IPS-20b (cell line): Measurements from ENCODE around the gene FAM240A.

Source experiments
- H3K27ac ChIP-seq: one replicate; pipeline ENCODE4 v1.5.1; 2013; ENCODE audit warnings: low read length
- H3K27me3 ChIP-seq: 2 replicates; pipeline ENCODE4 v1.6.1; 2013; ENCODE audit warnings: mild to moderate bottlenecking, low read length, inconsistent platforms; ENCODE audit not compliant: insufficient read depth
- H3K36me3 ChIP-seq: 2 replicates; pipeline ENCODE4 v1.6.1; 2013; ENCODE audit warnings: low read depth, mild to moderate bottlenecking, inconsistent platforms, low read length, moderate library complexity; ENCODE audit not compliant: insufficient read depth
- H3K4me1 ChIP-seq: 2 replicates; pipeline ENCODE4 v1.6.1; 2013; ENCODE audit warnings: mild to moderate bottlenecking, control low read depth, inconsistent platforms, low read length, moderate library complexity; ENCODE audit not compliant: insufficient read depth
- H3K4me3 ChIP-seq: 2 replicates; pipeline ENCODE4 v1.5.1; 2013; ENCODE audit warnings: mild to moderate bottlenecking, low read length, inconsistent platforms
- H3K9ac ChIP-seq: 2 replicates; pipeline ENCODE4 v1.6.1; 2013; ENCODE audit warnings: low read depth, mild to moderate bottlenecking, inconsistent platforms, low read length, moderate library complexity
- H3K9me3 ChIP-seq: 2 replicates; pipeline ENCODE4 v1.6.1; 2013; ENCODE audit warnings: mild to moderate bottlenecking, low read depth, low read length, inconsistent platforms; ENCODE audit not compliant: insufficient read depth

Gene FAM240A

DNA sequence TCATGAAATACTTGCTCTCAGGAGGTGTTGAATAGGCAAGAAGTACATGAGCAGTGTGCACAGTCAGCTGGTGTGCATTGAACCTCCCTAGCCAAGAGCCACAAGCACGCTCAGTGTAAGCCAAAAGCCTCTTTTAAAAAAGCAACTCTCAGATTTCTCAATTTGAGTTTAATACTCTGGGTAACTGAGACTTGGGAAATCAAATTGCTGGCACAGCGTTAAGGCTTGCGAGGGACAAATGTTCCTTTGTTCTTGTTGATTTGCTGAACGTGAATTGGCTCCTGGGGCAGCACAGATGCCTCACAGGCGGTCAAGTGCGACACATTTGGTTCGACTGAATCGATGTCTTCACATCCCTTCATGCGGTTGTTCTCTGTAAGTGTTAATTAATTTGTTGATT is at the start of gene FAM240A:
Gene FAM240A, plus strand, starts transcription at position 202 of the 400 bp plus-strand sequence. Its CDS starts 159 bp downstream, at position 361.
- Histone ChIP-seq H3K27ac (no peak within 1 kb of the TSS), H3K9me3 (no peaks in the 10 kb centered on the region), H3K36me3 (no peaks in the 10 kb centered on the region), H3K9ac (no peak within 1 kb of the TSS), H3K4me1 (no peaks in the 10 kb centered on the region), H3K4me3 (no peak within 1 kb of the TSS), H3K27me3 (no peaks in the 10 kb centered on the region)

DNA sequence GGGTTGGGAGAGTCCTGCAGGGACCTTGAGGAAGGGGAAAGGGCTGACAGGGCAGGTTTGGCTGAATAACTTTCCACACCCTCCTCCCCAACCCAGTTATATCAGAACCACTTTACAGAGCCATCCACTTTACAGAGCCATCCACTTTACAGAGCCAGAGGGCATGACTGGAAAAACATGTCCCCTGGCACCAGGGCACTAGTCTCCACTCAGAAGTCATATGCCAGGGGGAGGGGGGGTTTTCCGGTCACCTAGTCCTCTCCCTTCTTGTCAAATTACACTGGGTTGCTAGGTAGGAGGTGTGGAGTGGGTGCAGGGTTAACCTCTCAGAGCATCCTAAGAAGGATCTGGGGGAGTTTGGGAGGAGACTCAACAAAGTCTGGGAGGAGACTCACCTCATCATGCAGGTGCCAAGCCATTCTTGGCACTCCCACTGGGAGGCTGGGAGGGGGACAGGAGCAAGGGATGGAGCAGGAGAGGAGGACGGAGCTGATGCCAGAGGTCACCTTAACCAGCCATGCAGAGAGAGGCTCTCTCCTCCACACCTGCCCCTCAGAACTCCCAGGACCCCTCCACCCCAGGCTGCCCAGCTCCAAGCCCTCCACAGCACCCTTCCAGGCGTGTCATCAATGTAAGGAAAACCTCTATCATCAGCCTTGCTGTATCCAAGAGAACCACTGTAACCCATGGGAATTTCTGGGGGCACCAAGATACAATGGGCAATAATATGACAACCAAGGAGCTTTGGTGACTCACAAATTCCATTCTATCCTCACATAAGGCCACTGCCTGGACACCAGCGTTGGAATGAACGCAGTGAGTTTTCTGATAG is 47.9 kb upstream of the FAM240A start:
- peak overlapping the region; percentile 82; the same call in 1 of the 2 replicates for H3K9ac ChIP-seq
- peaks cover 21% of the 10 kb centered on the region; the same call in 1 of the 2 replicates for H3K4me1 ChIP-seq
- no peaks in the 10 kb centered on the region for H3K36me3 ChIP-seq
- H3K9me3 ChIP-seq: peaks cover 6% of the 10 kb centered on the region; the same call in 1 of the 2 replicates
- H3K4me3 ChIP-seq: no peak overlapping the region
- H3K27ac ChIP-seq: no peak overlapping the region
- H3K27me3 ChIP-seq: peaks cover 16% of the 10 kb centered on the region; the same call in 1 of the 2 replicates

DNA sequence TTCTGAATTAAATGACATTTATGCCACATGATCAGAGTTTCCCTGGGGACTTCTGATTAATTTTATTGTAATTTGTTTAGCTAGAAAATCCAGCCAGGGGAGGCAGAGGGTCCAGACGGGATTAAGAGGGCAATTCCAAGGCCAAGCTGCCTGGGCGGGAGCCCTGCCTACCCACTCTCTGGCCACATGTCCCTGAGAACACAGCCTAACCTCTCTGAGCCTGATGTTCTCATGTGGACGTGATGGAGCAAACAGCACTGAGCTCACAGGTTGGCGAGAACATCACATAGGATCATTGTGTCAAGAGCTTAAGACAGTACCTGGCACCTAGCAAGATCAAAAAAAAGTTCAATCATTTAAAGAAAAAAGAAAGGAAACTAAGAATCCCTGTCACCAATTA is 47.2 kb upstream of the FAM240A start:
- Histone ChIP-seq H3K9ac (peak overlapping the region; percentile 82; the same call in 1 of the 2 replicates), H3K9me3 (peaks cover 6% of the 10 kb centered on the region; the same call in 1 of the 2 replicates), H3K27me3 (peaks cover 16% of the 10 kb centered on the region; the same call in 1 of the 2 replicates), H3K4me1 (peaks cover 21% of the 10 kb centered on the region; the same call in 1 of the 2 replicates), H3K4me3 (peak overlapping the region; percentile 76; the same call in 1 of the 2 replicates), H3K36me3 (no peaks in the 10 kb centered on the region), H3K27ac (peak overlapping the region; percentile 39)

DNA sequence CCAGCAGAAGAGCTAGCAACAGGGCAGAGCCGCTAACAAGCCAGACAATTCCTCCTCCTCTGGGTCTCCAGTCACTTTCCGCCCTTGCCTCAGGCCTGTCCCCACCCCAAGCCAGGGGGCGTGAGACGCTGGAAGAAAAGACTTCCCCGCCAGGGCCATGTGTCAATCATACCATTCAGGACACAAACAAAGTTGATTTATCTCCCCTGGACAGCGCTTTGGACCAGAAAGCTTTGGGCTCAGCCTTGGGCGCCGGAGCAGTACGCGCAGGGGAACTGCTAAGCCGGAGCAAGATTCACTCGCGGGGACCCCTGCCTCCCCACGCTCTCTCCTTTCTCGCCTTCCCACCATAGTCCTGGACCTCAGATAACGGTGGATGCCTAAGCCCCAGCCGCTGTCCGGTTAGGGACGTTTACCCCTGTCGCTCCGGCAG is 46.7 kb upstream of the FAM240A start:
- H3K4me3 ChIP-seq: peak overlapping the region; percentile 76

DNA sequence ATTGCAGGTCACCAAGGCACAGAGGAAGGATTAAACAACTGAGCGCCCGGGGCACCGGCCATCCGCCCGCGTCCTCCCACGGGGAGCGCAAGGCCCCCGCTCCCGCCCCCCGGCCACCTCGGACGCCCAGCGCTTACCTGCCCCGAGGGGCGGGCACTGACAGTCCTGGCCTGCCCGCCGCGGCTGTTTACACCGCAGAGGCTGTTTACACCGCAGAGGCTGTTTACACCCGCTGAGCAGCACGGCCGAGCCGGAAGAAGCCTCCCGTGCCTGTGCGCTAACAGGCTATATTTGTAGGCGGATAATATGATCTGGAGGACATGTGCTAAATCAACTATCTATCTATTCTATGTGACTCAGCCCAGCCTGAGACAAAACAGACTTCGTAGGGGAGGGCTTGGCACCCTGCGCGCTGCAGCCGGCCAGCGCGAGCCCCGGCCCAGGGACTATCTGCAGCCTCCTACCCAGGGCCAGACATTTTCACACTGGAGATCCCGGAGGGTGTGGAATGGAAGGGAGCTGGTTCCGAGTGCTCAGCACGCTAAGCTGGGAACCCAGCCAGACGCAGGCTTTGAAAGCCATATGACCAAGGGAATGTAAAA is 46.2 kb upstream of the FAM240A start, which contains the start of gene LRRC2:
Gene LRRC2, minus strand, starts transcription at position 263 of the 602 bp plus-strand sequence. CDS start 14,711 bp downstream, outside the sequence.
- peak within 1 kb of the TSS; percentile 39 for H3K27ac ChIP-seq
- H3K9me3 ChIP-seq: peaks cover 6% of the 10 kb centered on the region; the same call in 1 of the 2 replicates
- peaks cover 21% of the 10 kb centered on the region; the same call in 1 of the 2 replicates for H3K4me1 ChIP-seq
- peak within 1 kb of the TSS; percentile 76 for H3K4me3 ChIP-seq
- no peaks in the 10 kb centered on the region for H3K36me3 ChIP-seq
- H3K9ac ChIP-seq: peak within 1 kb of the TSS; percentile 82; the same call in 1 of the 2 replicates
- H3K27me3 ChIP-seq: peaks cover 16% of the 10 kb centered on the region; the same call in 1 of the 2 replicates

More for the DNA sequence above, 46.7 kb upstream of the FAM240A start:
- Histone ChIP-seq H3K27ac (peak overlapping the region; percentile 39), H3K36me3 (no peaks in the 10 kb centered on the region), H3K9me3 (peaks cover 6% of the 10 kb centered on the region; the same call in 1 of the 2 replicates), H3K4me1 (peaks cover 21% of the 10 kb centered on the region; the same call in 1 of the 2 replicates), H3K9ac (peak overlapping the region; percentile 82; the same call in 1 of the 2 replicates), H3K27me3 (peaks cover 16% of the 10 kb centered on the region; the same call in 1 of the 2 replicates)

DNA sequence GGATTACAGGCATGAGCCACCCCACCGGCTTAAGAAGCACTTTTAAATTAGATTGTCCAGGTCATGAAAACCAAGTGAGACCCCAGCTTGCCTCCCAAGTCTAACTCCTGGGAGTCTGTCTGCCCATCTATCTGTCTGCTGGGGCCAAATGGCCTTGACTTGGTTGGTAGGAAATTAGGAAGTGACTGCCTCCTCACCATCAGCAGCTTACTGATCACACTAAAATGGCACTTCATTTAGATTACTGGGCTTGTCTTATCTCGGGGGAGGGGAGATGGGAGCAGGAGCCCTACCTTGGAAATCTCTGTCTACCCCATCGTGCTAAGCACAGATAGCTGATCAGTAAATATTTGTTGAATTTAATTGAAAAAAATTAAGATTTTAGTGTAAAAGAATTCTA is 40.6 kb upstream of the FAM240A start:
- Histone ChIP-seq H3K4me3 (no peak overlapping the region), H3K27me3 (peaks cover 9% of the 10 kb centered on the region), H3K9ac (no peak overlapping the region), H3K36me3 (no peaks in the 10 kb centered on the region), H3K4me1 (peaks cover 26% of the 10 kb centered on the region; the same call in 1 of the 2 replicates), H3K27ac (no peak overlapping the region), H3K9me3 (no peaks in the 10 kb centered on the region)

DNA sequence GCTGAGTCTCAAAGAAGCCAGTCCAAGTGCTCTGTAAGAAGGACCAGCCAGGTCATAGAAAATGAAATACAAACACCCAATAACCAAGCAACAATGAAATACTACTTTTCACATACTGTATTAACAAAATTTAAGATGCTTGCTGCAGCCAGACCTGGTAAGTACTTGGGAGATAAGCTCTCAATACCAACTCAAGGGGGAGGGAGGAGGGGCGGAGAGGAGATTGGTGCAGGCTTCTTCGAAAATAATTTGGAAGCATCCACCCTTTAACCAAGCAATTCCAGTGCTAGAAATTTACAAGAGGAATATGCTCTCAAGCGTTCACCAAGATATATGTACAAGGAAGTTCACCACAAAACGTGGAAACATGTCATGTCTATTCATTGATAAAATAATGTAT is 38.6 kb upstream of the FAM240A start:
- peak overlapping the region; percentile 98 for H3K4me3 ChIP-seq
- H3K36me3 ChIP-seq: 0 out of 2 replicates have a peak, but pooled peaks cover 3% of the 10 kb centered on the region
- H3K9ac ChIP-seq: peak overlapping the region; percentile 99
- H3K27ac ChIP-seq: peak overlapping the region; percentile 22
- H3K27me3 ChIP-seq: peaks cover 27% of the 10 kb centered on the region
- peaks cover 27% of the 10 kb centered on the region; the same call in 1 of the 2 replicates for H3K4me1 ChIP-seq
- H3K9me3 ChIP-seq: no peaks in the 10 kb centered on the region

DNA sequence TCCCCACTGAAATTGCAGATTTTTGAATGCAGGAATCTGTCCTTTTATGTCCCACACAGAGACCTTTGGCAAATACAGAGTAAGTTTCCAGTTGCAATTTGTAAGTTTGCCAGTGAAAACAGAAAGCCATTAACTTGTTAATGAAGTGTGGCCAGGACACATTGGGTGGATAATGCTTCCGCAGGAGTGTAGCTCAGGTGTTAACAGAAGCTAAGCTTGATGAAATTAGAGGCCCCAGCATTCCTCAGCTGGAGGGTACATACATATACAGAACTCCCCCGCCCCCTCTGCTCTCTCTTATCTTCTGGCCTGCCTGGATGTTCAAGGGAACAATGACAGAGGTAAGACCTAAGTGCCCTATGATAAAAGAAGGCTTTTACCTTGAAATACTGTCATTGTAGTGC is 38.1 kb upstream of the FAM240A start:
- peaks cover 33% of the 10 kb centered on the region for H3K27me3 ChIP-seq
- peak overlapping the region; percentile 98 for H3K4me3 ChIP-seq
- peak overlapping the region; percentile 99 for H3K9ac ChIP-seq
- H3K36me3 ChIP-seq: peaks cover 9% of the 10 kb centered on the region
- peak overlapping the region; percentile 90 for H3K27ac ChIP-seq
- H3K9me3 ChIP-seq: no peaks in the 10 kb centered on the region
- peaks cover 27% of the 10 kb centered on the region; the same call in 1 of the 2 replicates for H3K4me1 ChIP-seq

DNA sequence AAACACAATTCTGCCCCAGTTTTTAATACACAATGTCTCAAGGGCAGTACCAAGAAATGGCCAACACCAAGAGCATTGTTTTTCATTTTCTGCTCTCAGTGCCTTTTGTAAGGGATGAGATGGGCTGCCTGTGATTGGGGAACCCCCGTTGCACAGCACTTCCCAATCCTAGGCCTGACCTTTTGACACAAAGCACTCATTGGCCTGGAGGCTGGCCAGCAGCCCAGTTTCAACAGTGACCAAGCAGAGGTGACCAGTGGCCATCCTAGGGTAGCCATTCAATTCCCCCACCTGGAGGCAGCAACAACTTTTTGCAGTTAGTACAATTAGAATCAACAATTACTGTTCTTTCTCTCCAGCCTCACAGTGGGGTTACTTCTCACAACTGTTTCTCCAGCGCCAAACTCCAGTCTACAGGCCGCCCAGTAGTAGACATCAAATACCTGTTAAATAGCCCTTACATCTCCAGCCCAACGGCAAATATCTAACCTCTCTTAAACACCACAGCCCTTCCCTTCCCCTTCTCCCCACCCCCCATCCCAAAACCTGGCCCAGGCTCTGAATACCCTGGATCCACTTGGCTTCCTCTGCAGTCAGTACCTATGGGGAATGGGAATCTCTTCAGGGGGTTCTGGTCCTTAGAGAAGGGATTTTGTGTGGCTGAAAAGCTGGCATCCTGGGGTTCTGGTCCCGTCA is 37.3 kb upstream of the FAM240A start:
- Histone ChIP-seq H3K4me3 (peak overlapping the region; percentile 98), H3K9ac (peak overlapping the region; percentile 99)

DNA sequence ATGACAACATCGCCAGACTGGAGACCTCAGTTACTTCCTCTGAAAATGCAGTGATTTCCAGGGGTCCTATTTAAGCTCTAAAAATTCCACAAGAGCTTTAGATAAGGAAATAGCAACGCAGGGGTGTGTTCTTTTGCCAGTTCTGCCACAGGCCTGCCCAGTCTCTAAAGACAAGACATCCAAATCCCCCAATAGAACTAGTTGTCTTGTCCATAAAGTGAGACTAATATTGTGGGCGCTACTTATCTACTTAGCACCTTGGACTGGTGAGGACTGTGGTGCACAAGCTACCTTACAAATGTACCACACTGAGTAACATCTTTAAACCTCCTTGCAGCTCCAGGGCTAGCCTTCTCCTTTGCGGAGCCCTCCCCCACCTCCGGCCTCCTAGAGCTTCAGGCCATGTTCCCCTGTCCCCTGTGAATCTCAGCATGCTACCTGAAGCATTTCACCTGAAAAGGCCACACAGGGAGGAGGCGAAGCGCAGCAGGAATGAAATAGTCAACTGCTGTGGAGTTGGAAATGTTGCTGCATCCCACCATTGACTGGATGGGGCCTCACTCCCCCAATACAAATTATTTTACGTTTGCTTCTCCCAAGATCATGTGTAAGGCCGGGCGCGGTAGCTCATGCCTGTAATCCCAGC is 36.6 kb upstream of the FAM240A start:
- H3K27me3 ChIP-seq: peaks cover 47% of the 10 kb centered on the region
- H3K27ac ChIP-seq: peak overlapping the region; percentile 90
- H3K4me3 ChIP-seq: peak overlapping the region; percentile 98
- H3K36me3 ChIP-seq: peaks cover 23% of the 10 kb centered on the region
- H3K9me3 ChIP-seq: no peaks in the 10 kb centered on the region
- peaks cover 32% of the 10 kb centered on the region for H3K4me1 ChIP-seq
- peak overlapping the region; percentile 99 for H3K9ac ChIP-seq

More for the DNA sequence above, 37.3 kb upstream of the FAM240A start:
- Histone ChIP-seq H3K27ac (peak overlapping the region; percentile 90), H3K4me1 (peaks cover 27% of the 10 kb centered on the region; the same call in 1 of the 2 replicates), H3K36me3 (peaks cover 16% of the 10 kb centered on the region), H3K9me3 (no peaks in the 10 kb centered on the region), H3K27me3 (peaks cover 40% of the 10 kb centered on the region)
